ENCODE results near the gene CEP41. TPM values are rescaled to one million over a fixed set of nuclear protein-coding genes. Genes with fewer than 3 reads are reported as not detected.

The CEP41 gene
- total RNA-seq, 1 experiment from 2014 or later, result 7.1 TPM

- TF ChIP-seq, protein P1, sequence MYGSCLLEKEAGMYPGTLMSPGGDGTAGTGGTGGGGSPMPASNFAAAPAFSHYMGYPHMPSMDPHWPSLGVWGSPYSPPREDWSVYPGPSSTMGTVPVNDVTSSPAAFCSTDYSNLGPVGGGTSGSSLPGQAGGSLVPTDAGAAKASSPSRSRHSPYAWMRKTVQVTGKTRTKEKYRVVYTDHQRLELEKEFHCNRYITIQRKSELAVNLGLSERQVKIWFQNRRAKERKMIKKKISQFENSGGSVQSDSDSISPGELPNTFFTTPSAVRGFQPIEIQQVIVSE (CRISPR knock-in tag; IDR thresholded peaks at IDR 0.05; ENCODE audit: borderline replicate concordance), result no peak
- H3K36me3 Mint-ChIP-seq, result peaks cover 12% of the 10 kb centered on the region
- H3K27ac Mint-ChIP-seq, result no peak overlapping the region
- ATAC-seq (no peak), DNase-seq (ENCODE audit: low spot score) (no peak)
- peaks cover 6% of the 10 kb centered on the region for H3K4me1 Mint-ChIP-seq
- peaks cover 8% of the 10 kb centered on the region for H3K27me3 Mint-ChIP-seq (ENCODE audit: low read depth)
- H3K9me3 Mint-ChIP-seq, result peaks cover 22% of the 10 kb centered on the region
- H3K4me3 Mint-ChIP-seq, result no peak overlapping the region
- ChIA-PET CTCF (no interaction called here), POLR2A (no interaction called here)
Measured at GRCh38 chr7:130379532-130379920, 61.3 kb downstream of the CEP41 start.

DNA sequence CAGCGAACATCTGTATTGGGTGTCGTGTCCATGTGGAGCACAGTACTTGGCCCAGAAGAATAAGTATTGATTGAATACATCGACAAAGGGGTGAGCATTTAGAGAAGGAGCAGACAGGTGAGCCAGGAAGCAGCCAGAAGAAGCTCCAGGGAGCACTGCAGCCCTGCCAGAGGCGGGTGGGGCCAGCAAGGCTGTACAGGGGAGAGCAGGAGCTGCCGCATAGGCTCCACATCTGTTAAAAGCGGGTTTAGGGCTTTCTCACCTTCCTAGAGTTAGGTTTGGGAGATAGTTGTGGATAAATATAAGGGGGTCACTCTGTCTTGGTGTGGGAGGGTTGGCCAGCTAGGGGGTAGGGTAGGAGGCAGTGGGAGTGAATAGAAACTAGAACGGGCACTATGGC lies 61.8 kb downstream of the CEP41 start:
- no peak overlapping the region for H3K27ac Mint-ChIP-seq
- H3K9me3 Mint-ChIP-seq, result peaks cover 22% of the 10 kb centered on the region
- peaks cover 12% of the 10 kb centered on the region for H3K36me3 Mint-ChIP-seq
- no peak for DNase-seq (ENCODE audit: low spot score)
- POLR2A ChIA-PET, result no interaction called here
- H3K4me3 Mint-ChIP-seq, result no peak overlapping the region
- ATAC-seq, result no peak
- CTCF ChIA-PET, result no interaction called here
- H3K4me1 Mint-ChIP-seq, result peaks cover 9% of the 10 kb centered on the region
- peaks cover 8% of the 10 kb centered on the region for H3K27me3 Mint-ChIP-seq (ENCODE audit: low read depth)
- TF ChIP-seq NFATC4 (CRISPR knock-in tag; IDR thresholded peaks at IDR 0.05) (no peak), SP1 (CRISPR knock-in tag; conservative IDR thresholded peaks at IDR 0.05) (no peak), RORB (CRISPR knock-in tag; IDR thresholded peaks at IDR 0.05) (no peak), FOXP1 (CRISPR knock-in tag; IDR thresholded peaks at IDR 0.05; ENCODE audit: borderline replicate concordance) (no peak), TEAD1 (CRISPR knock-in tag; IDR thresholded peaks at IDR 0.05) (no peak), FOXJ3 (CRISPR knock-in tag; IDR thresholded peaks at IDR 0.05; ENCODE audit: borderline replicate concordance) (no peak), JUN (CRISPR knock-in tag; IDR thresholded peaks at IDR 0.05) (no peak), MXD4 (CRISPR knock-in tag; IDR thresholded peaks at IDR 0.05; ENCODE audit: borderline replicate concordance) (no peak), PRRX2 (CRISPR knock-in tag; IDR thresholded peaks at IDR 0.05) (no peak), IRF1 (CRISPR knock-in tag; IDR thresholded peaks at IDR 0.05) (no peak), EMX1 (CRISPR knock-in tag; IDR thresholded peaks at IDR 0.05) (no peak), NFE2L1 (CRISPR knock-in tag; IDR thresholded peaks at IDR 0.05) (no peak), ATF1 (CRISPR knock-in tag; IDR thresholded peaks at IDR 0.05) (no peak)
- TF ChIP-seq, protein P2, sequence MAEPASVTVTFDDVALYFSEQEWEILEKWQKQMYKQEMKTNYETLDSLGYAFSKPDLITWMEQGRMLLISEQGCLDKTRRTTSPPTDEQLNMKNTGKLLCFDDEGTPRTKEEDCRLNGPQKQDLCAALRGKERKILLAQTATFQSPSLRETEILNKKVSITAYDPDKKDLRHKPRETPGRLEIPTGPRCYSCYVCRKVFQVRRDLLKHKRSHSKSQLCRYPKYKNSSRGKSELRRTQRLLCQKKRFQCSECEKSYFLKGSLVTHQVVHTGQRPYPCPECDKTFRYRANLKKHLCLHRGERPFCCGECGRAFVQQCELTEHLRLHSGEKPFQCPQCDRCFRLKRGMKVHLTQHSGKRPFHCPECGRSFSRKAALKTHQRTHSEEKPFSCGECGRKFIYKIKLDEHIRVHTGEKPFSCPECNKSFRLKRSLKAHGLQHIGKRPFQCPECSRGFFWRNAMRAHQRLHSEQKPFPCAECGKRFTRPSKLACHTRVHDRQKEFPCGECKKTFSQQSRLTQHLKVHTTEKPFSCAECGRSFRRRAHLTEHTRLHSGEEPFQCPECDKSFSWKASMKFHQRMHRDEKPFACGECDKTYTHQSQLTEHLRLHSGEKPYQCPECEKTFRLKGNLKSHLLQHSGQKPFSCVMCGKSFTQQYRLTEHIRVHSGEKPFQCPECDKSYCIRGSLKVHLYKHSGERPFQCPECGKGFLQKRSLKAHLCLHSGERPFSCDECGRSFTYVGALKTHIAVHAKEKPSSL (CRISPR knock-in tag; conservative IDR thresholded peaks at IDR 0.05), result no peak
- TF ChIP-seq, protein P3, sequence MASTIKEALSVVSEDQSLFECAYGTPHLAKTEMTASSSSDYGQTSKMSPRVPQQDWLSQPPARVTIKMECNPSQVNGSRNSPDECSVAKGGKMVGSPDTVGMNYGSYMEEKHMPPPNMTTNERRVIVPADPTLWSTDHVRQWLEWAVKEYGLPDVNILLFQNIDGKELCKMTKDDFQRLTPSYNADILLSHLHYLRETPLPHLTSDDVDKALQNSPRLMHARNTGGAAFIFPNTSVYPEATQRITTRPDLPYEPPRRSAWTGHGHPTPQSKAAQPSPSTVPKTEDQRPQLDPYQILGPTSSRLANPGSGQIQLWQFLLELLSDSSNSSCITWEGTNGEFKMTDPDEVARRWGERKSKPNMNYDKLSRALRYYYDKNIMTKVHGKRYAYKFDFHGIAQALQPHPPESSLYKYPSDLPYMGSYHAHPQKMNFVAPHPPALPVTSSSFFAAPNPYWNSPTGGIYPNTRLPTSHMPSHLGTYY (CRISPR knock-in tag; IDR thresholded peaks at IDR 0.05), result no peak

GRCh38 chr7:130377178-130377577 lies 63.6 kb downstream of the CEP41 start:
- Mint-ChIP-seq H3K27me3 (ENCODE audit: low read depth) (peaks cover 8% of the 10 kb centered on the region), H3K4me1 (peaks cover 23% of the 10 kb centered on the region), H3K4me3 (no peak overlapping the region), H3K9me3 (peaks cover 22% of the 10 kb centered on the region), H3K27ac (no peak overlapping the region), H3K36me3 (peaks cover 12% of the 10 kb centered on the region)
- DNase-seq (ENCODE audit: low spot score) (no peak), ATAC-seq (no peak)
- TF ChIP-seq TP53 (CRISPR knock-in tag; IDR thresholded peaks at IDR 0.05), result no peak
- TF ChIP-seq, protein P4, sequence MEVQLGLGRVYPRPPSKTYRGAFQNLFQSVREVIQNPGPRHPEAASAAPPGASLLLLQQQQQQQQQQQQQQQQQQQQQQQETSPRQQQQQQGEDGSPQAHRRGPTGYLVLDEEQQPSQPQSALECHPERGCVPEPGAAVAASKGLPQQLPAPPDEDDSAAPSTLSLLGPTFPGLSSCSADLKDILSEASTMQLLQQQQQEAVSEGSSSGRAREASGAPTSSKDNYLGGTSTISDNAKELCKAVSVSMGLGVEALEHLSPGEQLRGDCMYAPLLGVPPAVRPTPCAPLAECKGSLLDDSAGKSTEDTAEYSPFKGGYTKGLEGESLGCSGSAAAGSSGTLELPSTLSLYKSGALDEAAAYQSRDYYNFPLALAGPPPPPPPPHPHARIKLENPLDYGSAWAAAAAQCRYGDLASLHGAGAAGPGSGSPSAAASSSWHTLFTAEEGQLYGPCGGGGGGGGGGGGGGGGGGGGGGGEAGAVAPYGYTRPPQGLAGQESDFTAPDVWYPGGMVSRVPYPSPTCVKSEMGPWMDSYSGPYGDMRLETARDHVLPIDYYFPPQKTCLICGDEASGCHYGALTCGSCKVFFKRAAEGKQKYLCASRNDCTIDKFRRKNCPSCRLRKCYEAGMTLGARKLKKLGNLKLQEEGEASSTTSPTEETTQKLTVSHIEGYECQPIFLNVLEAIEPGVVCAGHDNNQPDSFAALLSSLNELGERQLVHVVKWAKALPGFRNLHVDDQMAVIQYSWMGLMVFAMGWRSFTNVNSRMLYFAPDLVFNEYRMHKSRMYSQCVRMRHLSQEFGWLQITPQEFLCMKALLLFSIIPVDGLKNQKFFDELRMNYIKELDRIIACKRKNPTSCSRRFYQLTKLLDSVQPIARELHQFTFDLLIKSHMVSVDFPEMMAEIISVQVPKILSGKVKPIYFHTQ (CRISPR knock-in tag; IDR thresholded peaks at IDR 0.05), result no peak
- no peak for TF ChIP-seq E2F1 (CRISPR knock-in tag; IDR thresholded peaks at IDR 0.05)
- TF ChIP-seq SP1 (CRISPR knock-in tag; conservative IDR thresholded peaks at IDR 0.05), result no peak
- TF ChIP-seq, protein P1 (CRISPR knock-in tag; IDR thresholded peaks at IDR 0.05; ENCODE audit: borderline replicate concordance), result no peak
- TF ChIP-seq ZNF121 (CRISPR knock-in tag; IDR thresholded peaks at IDR 0.05), result no peak
- TF ChIP-seq, protein P2 (CRISPR knock-in tag; conservative IDR thresholded peaks at IDR 0.05), result no peak
- TF ChIP-seq ZNF423 (CRISPR knock-in tag; IDR thresholded peaks at IDR 0.05), result no peak
- CTCF ChIA-PET, result no interaction called here
- POLR2A ChIA-PET, result no interaction called here
